RWPE2 (cell line): Measurements from ENCODE around the gene IFI6.

ENCODE experiments used
- ATAC-seq: fragments of 200-7000 bp; cut with Tn5 transposase; 3 replicates; pipeline ENCODE4 v1.9.1; 2021; ENCODE audit warnings: low read depth
- DNase-seq: peaks from one replicate; pipeline ENCODE4 v3.0.0-alpha.2; 2020; ENCODE audit warnings: low spot score
- H3K27ac ChIP-seq: fragments of 450-650 bp; 2 replicates; pipeline ENCODE4 v1.5.1; 2017; ENCODE audit warnings: mild to moderate bottlenecking; ENCODE audit not compliant: poor library complexity, severe bottlenecking
- H3K27me3 ChIP-seq: fragments of 250-450 bp; sonication (Bioruptor Pico); 2 replicates; pipeline ENCODE4 v1.5.1; 2021; ENCODE audit warnings: mild to moderate bottlenecking, moderate library complexity; ENCODE audit not compliant: insufficient read depth, poor library complexity, severe bottlenecking
- H3K36me3 ChIP-seq: fragments of 250-450 bp; sonication (Bioruptor Pico); 2 replicates; pipeline ENCODE4 v1.5.1; 2020; ENCODE audit warnings: low read depth, mild to moderate bottlenecking, moderate library complexity
- H3K4me1 ChIP-seq: fragments of 250-450 bp; sonication (Bioruptor Pico); 2 replicates; pipeline ENCODE4 v1.5.1; 2021; ENCODE audit warnings: mild to moderate bottlenecking, moderate library complexity; ENCODE audit not compliant: insufficient read depth, poor library complexity, severe bottlenecking
- H3K4me3 ChIP-seq: fragments of 250-450 bp; sonication (Bioruptor Pico); 2 replicates; pipeline ENCODE4 v1.5.1; 2021; ENCODE audit warnings: mild to moderate bottlenecking, moderate library complexity; ENCODE audit not compliant: severe bottlenecking
- H3K9me3 ChIP-seq: fragments of 250-450 bp; sonication (Bioruptor Pico); 2 replicates; pipeline ENCODE4 v1.5.1; 2021; ENCODE audit warnings: mild to moderate bottlenecking, moderate library complexity; ENCODE audit not compliant: severe bottlenecking
- CTCF ChIP-seq: fragments of 450-650 bp; IDR thresholded peaks from one replicate; pipeline ENCODE4 v1.5.1; 2017; ENCODE audit warnings: mild to moderate bottlenecking, moderate library complexity; ENCODE audit not compliant: poor library complexity, severe bottlenecking

The IFI6 gene

GRCh38 chr1:27618341-27619082, 53.5 kb downstream of the IFI6 start:
- no peaks in the 10 kb centered on the region for H3K36me3 ChIP-seq
- H3K4me3 ChIP-seq, result no peak overlapping the region

GRCh38 chr1:27617420-27617819, 54.6 kb downstream of the IFI6 start:
- no peaks in the 10 kb centered on the region for H3K36me3 ChIP-seq
- DNase-seq, result no peak
- H3K27me3 ChIP-seq, result no peaks in the 10 kb centered on the region
- no peak for TF ChIP-seq CTCF
- no peak overlapping the region for H3K27ac ChIP-seq
- H3K4me3 ChIP-seq, result no peak overlapping the region
- ATAC-seq, result no peak
- no peaks in the 10 kb centered on the region for H3K4me1 ChIP-seq
- no peaks in the 10 kb centered on the region for H3K9me3 ChIP-seq

More at GRCh38 chr1:27618341-27619082, 53.5 kb downstream of the IFI6 start:
- H3K4me1 ChIP-seq, result no peaks in the 10 kb centered on the region
- ATAC-seq (no peak), DNase-seq (no peak)
- no peaks in the 10 kb centered on the region for H3K27me3 ChIP-seq
- no peak for TF ChIP-seq CTCF
- no peak overlapping the region for H3K27ac ChIP-seq
- H3K9me3 ChIP-seq, result no peaks in the 10 kb centered on the region

GRCh38 chr1:27616441-27616840, 55.6 kb downstream of the IFI6 start:
- no peak overlapping the region for H3K4me3 ChIP-seq
- H3K27me3 ChIP-seq, result no peaks in the 10 kb centered on the region
- ATAC-seq (no peak), DNase-seq (no peak)
- H3K36me3 ChIP-seq, result no peaks in the 10 kb centered on the region
- no peaks in the 10 kb centered on the region for H3K9me3 ChIP-seq
- no peak for TF ChIP-seq CTCF
- no peak overlapping the region for H3K27ac ChIP-seq
- no peaks in the 10 kb centered on the region for H3K4me1 ChIP-seq
